T-helper 9 cell (primary cell): ENCODE data around the gene COL5A1.

Experiments used
- DNase-seq: peaks from one replicate; pipeline ENCODE4 v3.0.0-alpha.2; 2020

The COL5A1 gene

DNA sequence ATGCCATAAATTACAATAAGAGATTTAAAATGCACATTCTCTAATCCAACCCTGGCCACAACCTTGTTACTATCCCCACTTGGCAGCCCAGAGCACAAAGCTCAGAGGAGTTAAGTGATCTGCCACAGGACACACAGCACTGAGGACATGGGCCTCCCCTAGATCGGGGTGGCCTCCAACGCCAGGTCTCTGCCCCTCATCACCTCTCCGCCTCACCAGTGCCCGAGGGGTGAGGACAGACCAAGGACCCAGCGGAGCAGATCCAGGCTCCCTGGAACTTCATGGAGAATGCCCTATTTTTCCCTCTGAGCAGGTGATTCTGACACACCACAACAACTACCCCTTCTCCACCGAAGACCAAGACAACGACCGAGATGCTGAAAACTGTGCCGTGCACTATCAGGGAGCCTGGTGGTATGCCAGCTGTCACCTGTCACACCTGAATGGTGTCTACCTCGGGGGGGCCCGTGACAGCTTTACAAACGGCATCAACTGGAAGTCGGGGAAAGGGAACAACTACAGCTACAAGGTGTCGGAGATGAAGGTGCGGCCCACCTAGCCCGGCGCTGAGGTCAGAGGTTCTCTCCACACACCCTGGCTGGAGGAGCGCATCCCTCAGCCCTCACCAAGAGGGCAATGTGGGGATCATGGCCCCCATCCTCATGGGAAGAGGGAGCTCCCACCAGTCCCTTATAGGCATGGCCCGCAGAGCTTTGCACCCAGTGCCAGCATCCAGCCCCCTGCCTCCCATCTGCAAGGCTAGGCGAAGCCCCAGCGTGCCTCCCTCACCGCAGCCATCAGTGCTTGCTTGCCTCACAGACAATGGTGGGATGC, 226.5 kb downstream of the COL5A1 start:
- no peak for DNase-seq

DNA sequence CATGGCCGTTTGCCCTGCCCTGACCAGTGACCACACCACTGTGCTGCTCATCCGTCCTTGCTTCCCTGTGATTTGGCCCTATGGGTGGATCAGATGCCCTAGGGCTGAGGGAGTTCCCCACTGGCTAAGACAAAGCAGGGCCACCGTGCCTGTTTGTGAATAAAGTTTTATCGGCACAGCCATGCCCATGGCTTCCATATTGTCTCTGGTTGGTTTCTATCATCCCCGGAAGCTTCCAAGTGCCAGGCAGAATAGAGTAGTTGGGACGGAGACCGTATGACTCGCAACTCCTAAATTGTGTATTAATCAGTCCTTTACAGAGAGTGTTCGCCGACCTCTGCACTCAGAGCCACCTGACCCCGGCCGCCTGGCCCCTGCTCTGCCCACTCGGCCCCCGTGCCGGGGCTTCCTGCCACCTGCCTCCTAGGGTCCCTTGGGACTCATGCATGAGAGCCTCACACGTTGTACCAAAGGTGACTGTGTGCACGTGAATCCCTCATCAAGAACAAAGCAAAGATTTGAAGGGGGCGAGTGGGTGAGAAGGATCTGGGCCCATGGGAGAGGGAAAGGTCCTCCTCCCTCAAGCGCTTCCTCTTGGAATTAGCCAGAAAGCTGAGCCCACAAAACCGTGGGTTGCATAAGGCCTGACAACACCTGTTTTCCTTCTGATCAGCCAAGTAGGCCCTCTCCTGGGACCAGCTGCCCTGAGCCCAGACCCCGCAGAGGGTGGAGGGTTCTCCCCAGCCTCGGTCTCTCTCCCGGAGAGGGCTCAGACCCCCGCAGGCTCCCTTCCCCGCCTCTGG, 227.3 kb downstream of the COL5A1 start:
- no peak for DNase-seq

DNA sequence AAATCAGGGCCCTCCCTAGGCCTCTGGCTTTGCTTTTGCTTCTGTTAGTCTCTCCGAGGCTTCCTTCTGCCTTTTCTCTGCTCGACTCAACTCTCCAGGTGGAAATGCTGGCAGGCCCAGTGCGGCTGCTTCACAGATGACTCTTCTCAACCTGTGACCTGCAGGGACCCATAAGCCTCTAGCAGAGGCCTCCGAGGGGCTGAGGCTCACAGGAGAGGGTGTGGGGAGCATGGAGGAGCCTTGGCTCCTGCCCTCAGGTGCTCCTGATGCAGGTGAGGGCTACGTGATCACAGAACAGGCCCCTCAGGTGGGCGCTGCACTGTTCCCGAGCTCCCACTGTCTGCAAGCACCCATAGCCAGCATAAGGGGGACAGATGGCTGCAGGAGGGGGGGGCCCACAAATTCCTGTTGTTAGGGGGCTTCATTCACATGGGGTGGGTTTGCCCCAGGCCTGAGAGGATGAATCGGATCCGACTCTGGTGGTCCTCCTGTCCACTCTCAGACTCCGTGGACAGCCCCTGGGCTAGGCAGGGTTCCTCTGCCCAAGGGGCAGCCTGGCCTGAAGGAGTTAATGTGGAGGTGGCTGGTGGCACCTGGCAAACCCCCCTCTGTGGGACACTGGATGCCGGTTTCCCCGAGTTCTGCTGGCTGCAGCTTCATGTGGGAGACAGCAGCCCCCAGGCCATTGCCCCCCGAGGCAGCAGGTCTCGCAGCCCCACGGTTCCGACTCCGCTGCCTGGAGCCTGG, 228.1 kb downstream of the COL5A1 start:
- no peak for DNase-seq

DNA sequence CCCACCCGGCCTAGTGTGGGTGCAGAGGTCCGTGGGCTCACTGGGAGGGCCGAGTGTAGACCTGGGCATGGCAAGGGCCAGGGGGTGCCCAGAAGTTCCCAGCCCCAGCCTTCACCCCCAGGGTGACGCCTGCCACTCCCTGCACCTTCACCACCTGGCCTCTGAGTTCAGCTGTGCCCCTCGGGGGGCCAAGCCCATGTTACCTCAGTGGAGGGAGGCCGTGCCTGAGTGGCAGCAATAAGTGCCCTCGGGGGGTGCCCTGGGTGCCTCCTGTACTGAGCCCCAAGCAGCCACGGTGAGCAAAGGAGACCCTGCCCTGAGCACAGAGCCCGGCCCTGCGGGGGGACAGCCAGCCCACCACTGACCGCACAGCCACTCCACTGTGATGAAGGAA, 228.7 kb downstream of the COL5A1 start:
- DNase-seq = no peak

DNA sequence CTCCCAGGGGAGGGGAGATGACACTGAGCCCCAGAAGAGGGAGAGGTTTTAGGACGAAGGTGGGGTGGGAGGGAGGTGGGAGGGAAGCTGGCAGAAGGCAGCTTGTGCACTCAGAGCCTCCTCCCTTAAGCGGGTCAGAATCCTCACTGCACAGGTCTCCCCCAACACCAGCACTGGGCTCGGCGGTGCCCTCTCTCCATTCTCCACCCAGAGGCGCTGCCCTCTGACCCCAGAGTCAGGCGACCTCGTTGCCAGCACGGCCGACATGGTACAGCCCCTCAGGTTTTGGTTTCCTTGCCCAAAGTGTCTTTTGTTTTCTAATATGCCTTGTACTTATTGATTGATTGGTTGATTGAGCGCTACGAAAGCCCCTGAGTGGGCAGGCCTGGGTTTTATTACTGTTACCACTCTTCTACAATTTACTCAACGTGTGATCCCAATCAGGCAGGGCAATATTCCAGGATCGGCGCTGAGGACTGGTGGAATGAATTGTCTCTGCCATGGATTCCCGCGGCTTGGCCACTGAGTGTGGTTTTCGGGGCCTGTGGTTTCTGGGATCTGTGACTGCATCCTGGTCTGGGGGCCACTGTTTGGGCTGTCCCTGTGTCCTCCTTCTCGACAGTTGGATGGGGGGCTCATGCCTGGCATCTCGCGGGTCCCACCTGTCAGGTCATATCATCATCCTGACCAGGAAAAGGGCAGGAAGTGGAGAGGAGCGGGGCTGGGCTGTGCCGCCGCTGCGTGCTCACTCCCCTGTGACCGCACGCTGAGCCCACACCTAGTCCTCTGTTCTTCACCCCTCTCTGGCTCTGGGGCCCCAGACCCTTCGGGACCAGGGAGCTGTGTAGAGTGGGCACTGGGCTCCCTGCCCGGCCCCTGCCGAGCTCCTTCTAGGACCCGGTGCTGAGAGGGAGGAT, 229.4 kb downstream of the COL5A1 start:
- no peak for DNase-seq

DNA sequence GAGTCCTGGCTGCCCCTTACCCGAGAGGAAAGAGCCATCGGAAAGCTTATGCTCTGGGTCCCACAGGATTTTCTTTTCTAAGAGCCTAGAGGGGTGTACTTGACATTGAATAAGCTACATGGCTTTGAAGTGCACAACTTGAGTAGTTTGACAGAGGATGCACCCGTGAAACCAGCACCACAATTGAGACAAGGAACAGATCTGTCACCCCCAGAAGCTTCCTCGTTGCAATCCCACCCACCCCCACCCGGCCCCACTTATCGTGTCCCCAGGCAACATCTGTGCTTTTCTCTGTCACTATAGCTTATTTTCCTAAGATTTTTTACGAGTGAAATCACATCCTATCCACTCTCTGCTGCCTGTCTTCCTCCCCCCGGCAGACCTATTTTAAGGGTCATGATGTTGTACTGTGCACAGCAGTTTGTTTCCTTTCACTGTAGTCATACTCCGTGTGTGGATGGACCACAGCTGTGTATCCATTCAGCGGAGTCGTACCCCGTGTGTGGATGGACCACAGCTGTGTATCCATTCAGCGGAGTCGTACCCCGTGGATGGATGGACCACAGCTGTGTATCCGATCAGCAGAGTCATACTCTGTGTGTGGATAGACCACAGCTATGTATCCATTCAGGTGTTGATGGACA, 230.2 kb downstream of the COL5A1 start:
- no peak for DNase-seq

DNA sequence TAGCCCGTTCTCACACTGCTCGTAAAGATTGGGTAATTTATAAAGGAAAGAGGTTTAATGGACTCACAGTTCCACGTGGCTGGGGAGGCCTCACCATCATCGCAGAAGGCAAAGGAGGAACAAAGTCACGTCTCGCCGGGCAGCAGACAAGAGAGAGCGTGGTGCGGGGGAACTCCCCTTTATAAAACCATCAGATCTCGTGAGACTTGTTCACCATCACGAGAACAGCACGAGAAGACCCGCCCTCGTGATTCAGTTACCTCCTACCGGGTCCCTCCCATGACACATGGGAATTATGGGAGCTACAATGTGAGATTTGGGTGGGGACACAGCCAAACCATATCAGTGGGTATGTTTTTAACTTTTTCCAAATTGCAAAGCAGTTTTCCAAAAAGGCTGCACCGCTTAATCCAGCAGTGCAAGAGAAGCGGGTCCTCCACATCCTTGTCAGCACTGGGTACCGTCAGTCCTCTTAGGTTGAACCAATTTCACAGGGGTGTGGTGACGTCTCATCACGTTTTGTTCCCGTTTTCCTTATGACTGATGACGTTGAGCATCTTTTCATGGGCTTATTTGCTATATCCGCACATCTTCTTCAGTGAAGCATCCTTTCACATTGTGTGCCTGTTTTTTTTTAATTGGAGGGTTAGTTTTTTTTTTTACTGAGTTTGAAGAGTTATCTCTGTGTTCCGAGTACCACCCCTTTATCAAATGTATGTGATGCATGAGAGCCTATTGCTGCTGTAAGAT, 231.1 kb downstream of the COL5A1 start:
- DNase-seq = no peak

DNA sequence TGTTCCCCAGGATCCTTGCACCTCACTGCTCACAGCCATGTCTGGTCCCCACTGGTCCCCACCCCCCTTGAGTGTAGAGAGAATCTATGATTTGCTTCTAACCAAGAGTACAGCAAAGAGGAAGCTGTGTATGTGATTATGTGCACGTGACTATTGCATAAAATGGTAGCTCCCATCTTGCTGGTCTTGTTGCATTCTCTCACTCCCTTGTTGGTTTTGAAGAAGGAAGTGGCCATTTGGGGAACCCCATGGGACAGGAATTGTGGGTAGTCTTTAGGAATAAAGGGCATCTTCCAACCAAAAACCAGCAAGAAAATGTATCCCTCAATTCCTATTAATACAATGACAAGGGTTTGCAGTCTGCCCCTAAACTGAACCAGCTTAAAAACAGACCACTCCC, 233.8 kb downstream of the COL5A1 start:
- DNase-seq = no peak

DNA sequence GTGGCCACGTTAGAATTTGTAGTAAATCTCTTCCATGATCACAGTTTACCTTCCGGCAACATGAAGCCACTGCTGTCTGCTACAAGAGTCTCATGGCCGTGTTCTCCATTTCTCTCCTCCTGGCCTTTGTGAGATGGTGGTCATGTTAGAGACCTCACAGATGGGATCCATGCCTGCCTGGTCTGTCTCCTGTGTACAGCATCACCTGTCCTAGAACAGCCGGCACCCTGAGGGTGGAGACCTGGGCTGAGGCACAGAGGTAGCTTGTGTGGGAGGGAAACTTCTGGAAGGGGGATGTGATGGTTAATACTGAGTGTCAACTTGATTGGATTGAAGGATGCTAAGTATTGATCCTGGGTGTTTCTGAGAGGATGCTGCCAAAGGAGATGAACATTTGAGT, 235.9 kb downstream of the COL5A1 start:
- DNase-seq = no peak

DNA sequence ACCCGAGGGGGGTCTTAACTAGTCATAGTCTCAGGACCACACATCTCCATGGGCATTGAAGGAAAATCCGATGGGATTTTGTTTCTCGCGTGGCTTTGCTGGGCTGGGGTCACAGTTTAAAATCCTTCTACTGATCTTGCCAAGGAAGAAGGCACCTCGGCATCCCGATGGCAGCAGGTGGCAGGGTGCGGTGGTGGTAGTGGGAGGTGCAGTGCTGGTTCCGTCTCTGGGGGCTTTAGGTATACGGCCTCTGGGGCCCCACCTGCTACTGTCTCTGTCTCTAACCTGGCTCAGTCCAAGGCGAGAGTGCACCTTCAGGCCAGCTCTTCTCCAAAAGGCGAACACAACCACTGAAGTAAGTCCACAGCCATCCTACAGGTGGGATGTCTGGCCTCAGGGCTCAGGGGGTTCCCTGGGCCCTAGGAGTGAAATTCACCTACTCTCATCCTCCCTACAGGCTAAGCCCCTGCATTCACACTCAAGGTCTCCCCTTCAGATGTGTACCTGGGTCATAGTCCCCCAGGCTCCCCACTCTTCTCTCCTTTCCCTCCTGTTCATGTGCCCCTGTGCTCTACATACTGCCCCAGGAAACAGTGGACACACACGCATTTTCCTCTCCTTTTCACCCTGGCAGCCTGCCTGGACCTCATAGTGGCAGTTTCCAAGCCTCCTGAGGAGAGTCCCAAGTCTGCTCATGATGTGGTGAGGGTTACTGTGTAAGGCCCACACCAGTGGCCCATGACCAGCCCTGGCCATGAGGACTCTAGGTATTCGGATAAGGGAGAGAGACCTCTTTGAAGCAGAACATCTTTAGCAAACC, 238.3 kb downstream of the COL5A1 start:
- DNase-seq = no peak

DNA sequence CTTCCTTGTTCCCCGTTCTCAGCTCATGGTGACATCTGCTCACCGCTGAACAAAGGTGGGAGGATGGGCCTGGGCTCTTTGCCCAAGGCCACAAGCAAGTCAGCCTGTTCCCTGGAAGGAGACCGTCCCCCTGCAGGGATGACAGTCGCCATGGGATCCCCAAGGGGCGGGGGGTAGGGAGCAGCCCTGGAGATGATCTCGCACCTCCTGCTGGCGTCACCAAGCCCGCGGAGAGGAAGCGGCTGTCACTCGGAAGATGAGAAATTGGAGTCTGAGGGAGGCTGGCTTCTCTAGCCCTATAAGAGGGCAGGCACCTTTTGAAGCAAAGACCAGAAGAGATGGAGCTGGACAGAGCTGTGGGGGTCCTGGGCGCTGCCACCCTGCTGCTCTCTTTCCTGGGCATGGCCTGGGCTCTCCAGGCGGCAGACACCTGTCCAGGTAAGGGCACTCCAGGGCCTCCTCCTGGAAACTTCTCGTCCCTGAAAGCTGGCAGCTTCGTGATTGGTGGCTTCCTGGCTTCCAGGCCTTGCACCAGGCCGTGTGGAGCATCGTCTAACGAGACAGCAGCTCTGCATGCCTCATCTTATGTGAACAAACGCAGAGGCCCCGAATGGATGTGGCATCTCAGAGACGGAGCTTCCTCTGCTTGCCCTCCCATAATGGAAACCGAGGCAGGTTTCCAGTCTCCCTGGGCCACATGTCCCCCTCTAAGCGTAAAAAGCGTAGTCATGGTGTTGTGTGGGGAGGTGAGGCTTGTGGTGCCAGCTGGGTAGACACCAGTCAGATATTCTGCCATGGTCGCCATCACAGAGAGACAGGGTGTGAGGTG, 239.1 kb downstream of the COL5A1 start, which contains the start of gene FCN2:
TSS of gene FCN2 (plus strand) at position 327 of the 829 bp plus-strand sequence. CDS start at position 339, 12 bp downstream.
- DNase-seq = no peak

DNA sequence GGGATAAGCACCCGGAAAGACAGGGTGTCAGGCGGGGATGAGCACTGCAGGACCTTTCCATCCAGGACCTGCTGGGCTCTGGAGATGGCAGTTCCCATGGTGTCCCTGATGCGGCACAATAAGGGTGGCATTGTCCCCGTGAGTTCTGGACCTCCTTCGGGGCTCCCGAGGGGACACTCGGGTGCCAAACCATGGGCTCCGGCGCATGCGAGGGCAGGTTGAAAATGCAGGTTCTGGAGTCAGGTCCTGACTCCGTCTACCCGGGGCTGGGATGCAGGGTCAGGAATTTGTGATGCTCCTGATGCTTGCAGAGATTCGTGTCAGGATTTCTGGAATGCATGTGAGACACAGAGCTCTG, 239.7 kb downstream of the COL5A1 start:
- DNase-seq = no peak

DNA sequence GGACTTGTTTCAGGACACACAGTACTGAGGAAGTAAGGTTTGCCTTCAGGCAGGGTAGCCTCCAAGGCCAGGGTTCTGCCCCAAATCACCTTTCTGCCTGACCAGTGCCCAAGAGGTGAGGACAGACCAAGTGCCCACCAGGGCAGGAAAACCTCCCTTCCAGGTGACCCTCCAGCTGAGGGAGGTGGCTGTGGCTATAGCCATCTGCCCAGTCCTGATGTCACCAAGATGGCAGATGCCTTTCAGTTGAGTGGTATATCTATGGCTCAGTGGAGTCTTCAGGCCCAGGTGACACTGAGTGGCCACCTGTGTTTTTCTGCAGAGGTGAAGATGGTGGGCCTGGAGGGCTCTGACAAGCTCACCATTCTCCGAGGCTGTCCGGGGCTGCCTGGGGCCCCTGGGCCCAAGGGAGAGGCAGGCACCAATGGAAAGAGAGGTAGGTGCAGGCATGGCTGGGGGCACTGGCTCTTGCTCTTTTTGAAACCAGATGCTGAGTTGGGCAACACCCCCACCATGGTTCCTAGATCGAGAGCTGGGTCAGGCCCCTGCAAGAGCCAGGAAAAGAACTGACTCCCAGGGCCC, 240.7 kb downstream of the COL5A1 start:
- no peak for DNase-seq

DNA sequence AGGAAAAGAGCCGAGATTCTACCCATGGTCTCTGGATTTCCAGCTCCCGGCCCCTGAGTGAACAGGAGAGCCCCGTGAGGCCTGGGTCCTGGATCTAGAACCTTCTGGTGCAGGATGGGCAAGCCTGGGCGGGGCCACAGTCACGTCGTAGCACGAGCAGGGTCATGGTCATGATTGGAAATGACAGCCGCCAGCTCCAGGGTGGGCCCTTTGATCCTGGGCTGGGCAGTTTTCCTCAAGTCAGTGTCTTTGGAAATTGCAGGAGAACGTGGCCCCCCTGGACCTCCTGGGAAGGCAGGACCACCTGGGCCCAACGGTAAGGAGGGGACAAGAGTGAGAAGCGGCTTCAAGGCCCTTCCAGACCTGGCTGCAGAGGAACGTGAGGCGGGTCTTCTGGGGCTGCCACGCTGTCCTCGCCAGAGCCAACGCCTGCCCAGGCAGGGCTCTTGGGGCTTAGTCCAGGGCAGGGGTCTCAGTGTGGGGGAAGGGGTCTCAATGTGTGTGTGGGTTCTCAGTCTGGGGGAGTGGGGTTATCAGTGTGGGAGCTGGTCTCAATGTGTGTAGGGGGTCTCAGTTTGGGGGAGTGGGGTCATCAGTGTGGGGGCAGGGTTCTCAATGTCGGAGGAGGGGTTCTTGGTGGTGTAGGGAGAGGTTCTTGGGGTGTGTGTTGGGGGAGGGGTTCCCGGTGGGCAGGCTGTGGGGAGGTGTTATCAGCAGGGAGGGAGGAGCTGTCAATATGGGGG, 241.6 kb downstream of the COL5A1 start:
- DNase-seq = no peak

DNA sequence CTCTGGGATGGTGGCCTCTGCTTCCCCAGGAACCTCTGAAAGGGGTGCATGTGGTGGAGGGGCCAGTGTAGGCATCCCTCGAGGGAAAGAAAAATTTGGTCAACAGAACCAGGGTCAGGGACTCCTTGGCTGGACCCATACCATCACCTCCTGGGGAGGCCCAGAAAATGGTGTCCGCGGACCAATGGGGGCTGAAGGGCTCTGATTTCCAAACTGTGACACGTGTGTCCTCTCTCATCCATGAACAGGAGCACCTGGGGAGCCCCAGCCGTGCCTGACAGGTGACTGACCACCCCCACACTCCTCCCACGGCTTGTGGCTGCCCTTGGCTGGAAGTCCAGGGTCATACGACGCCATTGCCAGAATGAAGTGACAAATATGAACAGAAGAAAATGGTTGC, 242.9 kb downstream of the COL5A1 start:
- DNase-seq = no peak

DNA sequence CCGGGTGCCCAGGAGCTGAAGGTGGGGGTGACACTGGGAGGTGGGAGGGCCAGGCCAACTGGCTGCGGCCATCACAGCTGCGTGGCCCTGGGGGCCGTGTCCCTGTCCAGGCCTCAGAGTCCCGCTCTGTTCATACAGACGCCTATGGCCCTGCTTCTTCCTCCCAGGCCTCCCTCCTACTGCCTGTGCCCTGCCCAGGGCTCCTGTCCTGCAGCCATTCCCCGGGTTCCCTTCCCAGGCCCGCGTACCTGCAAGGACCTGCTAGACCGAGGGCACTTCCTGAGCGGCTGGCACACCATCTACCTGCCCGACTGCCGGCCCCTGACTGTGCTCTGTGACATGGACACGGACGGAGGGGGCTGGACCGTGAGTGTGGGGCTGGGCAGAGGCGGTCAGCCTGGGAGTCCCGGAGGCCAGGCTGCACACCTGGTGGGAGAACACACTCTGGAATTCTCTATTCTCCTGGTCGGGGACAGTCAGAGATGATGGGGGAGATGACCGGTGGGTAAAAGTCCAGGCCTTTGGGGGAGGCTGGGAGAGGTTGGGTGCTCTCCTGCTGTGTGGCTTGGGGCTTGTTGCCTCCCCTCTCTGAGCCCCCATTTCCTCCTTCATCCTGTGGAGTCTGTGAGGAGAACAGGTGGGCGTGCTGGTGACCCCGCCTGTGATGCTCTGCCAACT, 243.5 kb downstream of the COL5A1 start:
- DNase-seq = no peak

DNA sequence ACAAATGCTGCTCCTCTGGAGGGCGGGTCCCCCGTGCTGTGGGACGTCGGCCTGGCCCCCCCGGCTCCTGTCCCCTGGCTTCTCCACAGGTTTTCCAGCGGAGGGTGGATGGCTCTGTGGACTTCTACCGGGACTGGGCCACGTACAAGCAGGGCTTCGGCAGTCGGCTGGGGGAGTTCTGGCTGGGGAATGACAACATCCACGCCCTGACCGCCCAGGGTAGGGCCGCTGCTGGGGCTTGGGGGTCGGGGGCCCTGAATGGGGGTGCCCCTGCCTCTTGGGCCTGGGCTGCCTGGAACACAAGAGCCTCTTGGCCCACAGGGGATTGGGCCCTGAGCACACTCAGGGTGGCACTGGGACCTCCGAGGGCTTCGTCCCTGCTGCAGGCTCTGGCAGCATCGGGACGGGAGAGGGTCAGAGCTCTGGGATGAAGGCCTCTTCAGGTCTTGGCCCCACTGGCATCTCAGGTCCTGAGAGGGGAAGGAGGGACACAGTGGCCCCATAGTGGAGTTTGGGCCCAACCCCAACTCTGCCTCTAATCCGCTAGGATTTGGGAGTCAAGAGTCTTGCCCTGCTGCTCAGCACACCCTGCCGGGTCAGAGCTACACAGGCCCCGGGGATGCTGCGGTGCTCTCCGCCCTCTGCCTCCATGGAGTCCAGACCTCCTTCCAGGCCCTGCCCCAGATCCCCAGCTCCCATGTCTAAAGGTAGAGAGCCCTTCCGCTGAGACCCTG, 244.2 kb downstream of the COL5A1 start:
- DNase-seq = no peak
